ENCODE results near the gene LRP1B. TPM values are rescaled to one million over a fixed set of nuclear protein-coding genes. Genes with fewer than 3 reads are reported as not detected.
A peak's percentile ranks its signal among the peaks of the same experiment; 100 is the strongest.

The LRP1B gene
- total RNA-seq: 0.27 TPM
- long read RNA-seq, partial matches to known transcripts: 1 of 6 reads
- long read RNA-seq, other reads (novel, unspliced or antisense): 5 of 6 reads

DNA sequence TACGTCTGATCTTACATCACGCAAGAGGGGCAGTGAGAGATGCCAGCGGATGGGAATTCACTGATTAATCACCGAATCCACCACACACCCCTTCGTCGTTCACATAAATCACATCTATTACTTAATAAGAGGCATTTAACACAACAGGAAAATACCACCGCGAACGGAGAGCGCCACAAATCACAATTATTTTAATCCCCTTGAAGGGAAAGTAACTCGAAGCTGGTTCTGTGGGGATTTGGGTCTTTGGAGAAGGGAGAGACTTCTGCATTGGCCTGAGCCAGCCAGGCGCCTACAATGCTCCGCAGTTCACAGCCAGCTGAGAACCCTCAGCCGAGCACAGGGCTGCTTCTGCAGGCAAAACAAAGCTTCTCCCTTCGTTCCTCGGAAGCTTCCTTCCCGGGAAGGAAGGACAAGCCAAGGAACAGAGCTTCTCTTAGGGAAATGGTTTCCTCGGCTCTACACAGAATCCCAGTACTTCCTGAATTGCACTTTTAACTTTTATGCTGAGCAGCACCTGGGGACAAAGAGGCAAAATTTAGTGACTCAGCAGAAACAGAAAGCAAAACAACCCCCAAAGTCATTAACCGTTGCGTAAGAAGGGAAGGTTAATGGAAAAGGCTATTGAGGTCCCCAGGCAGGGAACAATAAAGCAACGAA is at the start of gene LRP1B:
Gene LRP1B, minus strand, starts transcription at position 7 of the 660 bp plus-strand sequence. CDS start 287 bp downstream, outside the sequence.
- DNase-seq (ENCODE audit: low spot score): no peak
- intact Hi-C loops (cut with DNase I): no loop called here

DNA sequence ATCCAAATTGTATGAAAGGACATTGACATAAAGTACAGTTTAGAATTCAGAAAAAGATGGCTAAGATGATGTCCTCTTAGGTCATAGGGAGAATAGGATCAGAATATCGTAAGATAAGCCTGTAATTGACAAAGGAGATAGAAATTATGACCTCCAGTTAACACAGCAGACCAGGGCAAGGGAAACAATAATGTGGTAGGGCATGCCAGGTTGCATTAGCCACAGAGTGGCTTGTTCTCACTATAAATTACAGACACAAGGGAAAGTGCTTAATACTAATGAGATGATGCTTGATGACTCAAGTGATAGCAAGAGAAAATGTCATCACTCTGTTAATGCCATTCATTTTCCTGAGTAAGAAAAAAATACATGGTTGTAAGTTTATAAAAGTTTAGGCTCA is 48.9 kb upstream of the LRP1B start:
- no peak for DNase-seq (ENCODE audit: low spot score)
- intact Hi-C loops (cut with DNase I): no loop called here

DNA sequence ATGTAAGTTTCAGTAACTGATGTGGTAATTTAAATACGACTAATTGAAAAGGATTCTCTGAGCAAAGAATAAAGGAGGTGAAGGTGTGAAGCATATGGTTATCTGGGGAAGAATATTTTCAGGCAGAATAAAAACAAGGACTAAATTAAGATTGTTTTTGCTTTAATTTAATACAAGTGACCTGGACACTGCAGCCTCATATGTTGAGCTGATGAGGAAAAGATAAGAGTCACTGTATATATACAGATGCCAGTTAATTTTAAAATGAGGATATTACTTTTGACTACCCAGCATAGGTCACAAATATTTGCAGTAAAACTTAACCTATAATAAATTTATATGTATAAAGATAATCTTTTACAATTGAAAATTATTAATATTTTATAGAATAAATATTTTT is 47.8 kb upstream of the LRP1B start:
- no peak for DNase-seq (ENCODE audit: low spot score)
- intact Hi-C loops (cut with DNase I): no loop called here

DNA sequence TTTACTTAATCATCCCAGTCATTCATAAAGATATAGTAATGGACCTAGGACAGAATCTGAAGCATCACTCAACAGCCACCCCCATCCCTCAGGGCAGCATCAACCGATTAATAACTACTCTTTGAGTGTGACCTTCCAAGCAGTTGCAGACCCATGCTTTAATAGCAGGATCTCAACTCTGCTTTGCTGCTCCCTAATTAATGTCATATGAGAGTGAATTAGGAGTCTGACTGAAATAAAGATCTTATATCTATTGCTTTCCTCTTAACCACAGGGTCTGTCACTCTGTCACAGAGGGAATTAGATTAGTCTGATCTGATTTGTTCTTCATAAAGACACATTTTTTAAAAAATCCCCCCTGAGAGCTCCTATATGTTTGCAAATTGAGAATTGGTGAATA is 46.1 kb upstream of the LRP1B start:
- intact Hi-C loops (cut with DNase I): no loop called here
- no peak for DNase-seq (ENCODE audit: low spot score)

DNA sequence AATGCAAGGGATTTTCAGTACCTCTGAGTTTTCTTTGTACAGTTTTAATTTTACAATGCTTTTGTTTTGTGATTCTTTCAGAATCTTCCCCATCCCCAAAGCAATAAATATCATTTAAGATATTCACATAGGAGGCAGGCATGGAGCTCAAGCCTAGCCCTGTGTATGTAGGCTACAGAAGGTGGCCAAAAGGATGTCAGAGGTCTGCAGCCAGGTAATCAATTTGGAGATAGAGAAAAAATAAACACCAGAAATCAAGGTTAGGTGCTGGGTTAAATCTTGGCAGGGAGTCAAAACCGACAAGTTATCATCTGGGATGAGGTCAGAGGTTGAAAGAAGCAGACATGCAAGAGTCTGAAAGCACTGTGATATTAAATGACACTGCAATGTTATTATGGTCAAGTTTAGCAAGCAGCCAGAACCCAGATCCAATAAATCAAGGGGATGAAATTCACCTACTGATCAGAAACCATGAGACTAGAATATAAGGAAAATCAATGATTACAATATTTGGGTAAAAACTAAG is 45.1 kb upstream of the LRP1B start:
- DNase-seq (ENCODE audit: low spot score): no peak
- intact Hi-C loops (cut with DNase I): no loop called here

DNA sequence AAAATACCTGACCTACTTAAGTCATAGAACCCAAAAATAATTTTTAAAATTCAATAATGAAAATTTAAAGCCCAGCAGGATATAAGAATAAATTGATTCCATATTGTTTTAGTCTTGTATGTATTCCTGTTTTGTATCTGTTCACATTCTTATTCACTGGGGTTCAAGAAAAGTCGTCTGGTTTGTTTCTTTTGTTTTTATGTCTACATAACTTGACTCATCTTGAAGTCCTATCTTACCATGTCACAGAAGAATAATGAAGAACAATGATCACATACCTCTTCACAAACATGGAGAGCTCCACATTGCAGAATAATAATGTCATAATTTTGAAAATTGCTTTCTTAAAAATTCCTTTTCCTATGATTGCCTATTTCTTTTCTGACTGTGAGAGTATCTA is 43.4 kb upstream of the LRP1B start:
- intact Hi-C loops (cut with DNase I): no loop called here

DNA sequence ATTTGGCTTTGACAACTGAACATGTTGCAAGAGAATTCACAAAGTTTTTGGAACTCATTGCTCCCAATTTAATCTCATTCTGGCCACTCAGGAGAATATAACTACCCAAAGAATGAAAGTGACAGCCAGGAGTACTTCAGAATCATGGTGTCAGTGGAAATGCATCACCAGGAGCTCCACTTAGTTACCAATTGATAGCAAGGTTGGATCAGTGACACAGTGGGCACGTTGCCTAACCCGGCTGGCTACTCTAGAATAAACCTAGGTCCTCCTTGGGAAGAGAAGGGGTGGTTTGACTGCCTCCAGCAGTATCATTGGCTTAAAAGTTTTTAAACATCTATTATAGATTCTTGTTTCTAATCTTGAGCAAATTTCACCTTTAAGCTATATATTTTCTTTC is 40.0 kb upstream of the LRP1B start:
- DNase-seq (ENCODE audit: low spot score): no peak

More for the DNA sequence above, 43.4 kb upstream of the LRP1B start:
- DNase-seq (ENCODE audit: low spot score): no peak

GRCh38 chr2:142165790-142166189 is 35.0 kb upstream of the LRP1B start:
- DNase-seq (ENCODE audit: low spot score): no peak
- intact Hi-C loops (cut with DNase I): no loop called here

More for the DNA sequence above, 40.0 kb upstream of the LRP1B start:
- intact Hi-C loops (cut with DNase I): no loop called here

GRCh38 chr2:142153601-142154000 is 22.8 kb upstream of the LRP1B start:
- intact Hi-C loops (cut with DNase I): no loop called here
- DNase-seq (ENCODE audit: low spot score): no peak

GRCh38 chr2:142150453-142150852 is 19.6 kb upstream of the LRP1B start:
- DNase-seq (ENCODE audit: low spot score): no peak
- intact Hi-C loops (cut with DNase I): no loop called here

- no peak for DNase-seq (ENCODE audit: low spot score)
- intact Hi-C loops (cut with DNase I): no loop called here
Observed at GRCh38 chr2:142144547-142144946, 13.7 kb upstream of the LRP1B start.

DNA sequence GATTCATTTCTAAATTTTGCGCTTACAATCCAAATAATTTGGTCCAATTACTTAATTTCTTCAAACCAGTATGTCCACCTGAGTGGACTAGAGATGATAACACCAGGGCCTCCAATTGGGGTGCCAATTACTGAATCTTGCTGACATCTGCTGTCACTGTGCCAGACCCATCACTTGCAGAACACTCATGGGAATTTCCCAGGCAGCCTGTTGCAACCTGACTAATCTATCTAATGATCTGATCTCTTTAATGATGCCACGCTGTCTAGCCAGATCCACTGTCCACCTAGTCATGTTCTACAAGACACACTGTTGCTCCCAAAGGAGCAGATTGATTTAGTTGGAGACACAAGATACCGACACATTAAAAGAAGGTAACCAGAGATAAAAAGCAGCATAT is 11.8 kb upstream of the LRP1B start:
- intact Hi-C loops (cut with DNase I): no loop called here
- DNase-seq (ENCODE audit: low spot score): no peak

- intact Hi-C loops (cut with DNase I): no loop called here
- no peak for DNase-seq (ENCODE audit: low spot score)
Observed at GRCh38 chr2:142140434-142140845, 9.6 kb upstream of the LRP1B start.

DNA sequence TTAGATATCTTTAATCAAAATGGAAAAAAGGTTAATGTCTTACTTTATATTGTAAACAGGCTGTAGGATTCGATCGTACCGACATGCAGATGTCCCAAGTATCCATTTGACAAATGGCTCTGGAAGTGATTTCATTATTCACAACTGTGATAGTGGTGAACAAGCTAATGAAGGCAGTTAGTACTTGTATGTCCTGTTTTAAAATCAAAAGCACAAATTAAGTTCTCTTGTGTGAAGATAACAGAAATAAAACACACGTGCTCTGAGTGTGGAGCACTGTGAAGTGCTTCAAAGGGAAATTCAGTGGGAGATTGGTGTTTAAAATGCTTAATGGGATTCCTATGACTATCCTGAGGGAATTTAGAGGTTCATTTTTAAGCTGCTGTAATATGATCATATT is 8.6 kb upstream of the LRP1B start:
- DNase-seq (ENCODE audit: low spot score): no peak
- intact Hi-C loops (cut with DNase I): no loop called here

DNA sequence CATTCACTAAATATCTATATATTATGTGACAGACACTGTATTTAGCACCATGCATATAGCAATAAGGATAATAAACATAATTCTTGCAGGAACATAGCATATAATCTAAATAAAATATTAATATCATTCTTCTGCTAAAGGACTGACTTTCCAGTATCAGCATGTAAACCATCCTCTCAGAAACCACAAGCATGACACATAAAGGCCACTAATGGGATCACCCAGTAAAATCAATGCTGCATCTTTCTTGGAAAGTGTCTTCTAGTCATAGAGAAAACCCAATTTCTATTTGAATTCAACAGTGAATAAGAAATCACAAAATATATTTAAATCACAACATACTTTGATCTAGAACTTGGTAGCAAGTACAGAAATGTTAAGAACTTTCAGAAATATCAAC is 5.8 kb upstream of the LRP1B start:
- intact Hi-C loops (cut with DNase I): no loop called here
- no peak for DNase-seq (ENCODE audit: low spot score)

DNA sequence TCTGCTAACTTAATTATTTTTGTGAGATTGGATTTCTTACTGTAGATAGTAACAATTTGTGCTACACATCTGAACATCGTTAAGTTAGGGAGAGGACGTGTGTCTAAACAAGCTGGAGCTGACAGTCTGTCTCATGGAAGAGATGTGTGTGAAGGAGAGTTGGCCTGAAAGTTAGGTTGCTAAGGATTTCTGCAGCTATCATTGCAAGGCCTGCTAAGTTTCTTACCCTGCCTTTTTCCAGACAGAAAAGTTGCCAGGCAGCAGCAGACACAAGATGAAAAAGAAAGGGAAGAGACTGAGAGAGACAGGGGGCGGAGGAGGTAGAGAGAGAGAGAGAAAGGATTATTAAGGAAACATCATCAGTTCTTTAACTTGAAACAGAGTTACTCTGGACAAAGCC is 4.1 kb upstream of the LRP1B start:
- no peak for DNase-seq (ENCODE audit: low spot score)
- intact Hi-C loops (cut with DNase I): no loop called here

GRCh38 chr2:142130111-142131009 is 456 bp downstream of the LRP1B start:
- intact Hi-C loops (cut with DNase I): no loop called here
- DNase-seq (ENCODE audit: low spot score): peak; percentile 74

DNA sequence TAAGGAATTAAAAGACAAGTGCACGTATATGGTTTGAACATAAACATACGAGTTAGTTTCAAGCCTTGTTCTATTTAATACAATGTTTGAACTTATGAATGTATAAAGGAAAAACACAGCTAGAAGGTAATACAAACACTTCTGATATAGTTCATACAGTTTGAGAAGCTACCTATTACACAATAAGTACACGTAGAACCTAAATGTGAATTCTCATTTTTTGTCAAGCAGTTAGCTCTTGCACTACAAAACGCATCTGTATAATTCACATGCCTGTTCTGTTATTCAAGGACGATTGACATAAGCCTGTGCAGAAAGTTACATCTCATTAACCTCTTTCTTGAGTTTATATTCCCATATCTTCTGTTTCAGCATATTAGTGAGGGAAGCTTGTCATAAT is 2.7 kb downstream of the LRP1B start:
- no peak for DNase-seq (ENCODE audit: low spot score)
- intact Hi-C loops (cut with DNase I): no loop called here

GRCh38 chr2:142127248-142127647 is 3.6 kb downstream of the LRP1B start:
- intact Hi-C loops (cut with DNase I): no loop called here
- no peak for DNase-seq (ENCODE audit: low spot score)

GRCh38 chr2:142124706-142125105 is 6.1 kb downstream of the LRP1B start:
- intact Hi-C loops (cut with DNase I): no loop called here

GRCh38 chr2:142119347-142119746 is 11.5 kb downstream of the LRP1B start:
- intact Hi-C loops (cut with DNase I): no loop called here
- DNase-seq (ENCODE audit: low spot score): no peak

More at GRCh38 chr2:142124706-142125105, 6.1 kb downstream of the LRP1B start:
- no peak for DNase-seq (ENCODE audit: low spot score)

Data from cardiac septum (tissue), 1 donor.